GM18508 (cell line): ENCODE measurements around the gene NUBP2.

Experiments
- ATAC-seq: cut with Tn5 transposase; IDR thresholded peaks from one replicate; pipeline ENCODE4 v1.9.1; 2021; ENCODE audit warnings: moderate number of reproducible peaks; ENCODE audit not compliant: insufficient read depth, unreplicated experiment

NUBP2 gene, protein sequence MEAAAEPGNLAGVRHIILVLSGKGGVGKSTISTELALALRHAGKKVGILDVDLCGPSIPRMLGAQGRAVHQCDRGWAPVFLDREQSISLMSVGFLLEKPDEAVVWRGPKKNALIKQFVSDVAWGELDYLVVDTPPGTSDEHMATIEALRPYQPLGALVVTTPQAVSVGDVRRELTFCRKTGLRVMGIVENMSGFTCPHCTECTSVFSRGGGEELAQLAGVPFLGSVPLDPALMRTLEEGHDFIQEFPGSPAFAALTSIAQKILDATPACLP

DNA sequence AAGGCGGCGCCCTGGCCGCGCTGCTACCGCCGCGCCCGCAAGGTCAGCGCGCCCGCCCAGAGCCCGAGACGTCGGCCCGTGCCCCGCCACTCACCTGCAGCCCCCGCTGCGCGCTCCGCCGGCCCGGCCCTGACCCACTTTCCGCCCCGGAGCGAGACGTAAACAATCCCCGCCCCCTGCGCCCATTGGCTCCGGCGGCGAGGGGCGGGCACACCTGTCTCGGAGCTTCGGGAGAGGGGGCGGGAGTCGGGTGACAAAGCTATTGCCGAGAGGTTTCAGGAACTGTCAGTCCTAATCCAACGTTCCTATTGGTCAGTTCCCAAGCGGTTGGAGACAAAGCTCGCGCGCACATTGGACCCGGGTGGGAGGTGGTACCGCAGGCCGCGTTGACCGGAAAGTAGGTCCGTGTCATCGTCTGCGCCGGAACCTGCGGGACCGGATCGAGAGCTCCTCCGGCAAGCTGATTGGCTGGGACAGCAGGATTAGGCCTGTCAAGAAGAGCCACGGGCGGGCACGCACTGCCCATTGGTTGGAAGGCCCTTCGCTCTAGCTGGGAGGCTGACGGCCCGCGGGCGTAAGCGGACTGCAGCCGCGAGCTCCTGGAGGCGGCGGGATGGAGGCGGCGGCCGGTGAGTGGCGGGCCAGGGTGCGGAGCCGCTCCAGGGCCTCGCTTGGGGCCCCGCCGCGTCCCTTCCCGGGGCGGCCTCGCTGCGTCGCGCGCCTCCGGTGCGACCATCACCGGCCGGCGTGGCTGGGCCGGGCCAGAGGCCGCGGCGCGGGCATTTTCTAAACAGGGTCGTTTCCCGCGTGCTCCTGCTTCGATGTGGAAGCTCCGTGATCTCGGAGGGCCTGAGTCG, at the start of gene NUBP2, which contains the start of gene SPSB3:
Gene NUBP2, plus strand, starts transcription at position 553 of the 857 bp plus-strand sequence. Its CDS starts 61 bp downstream, at position 614.
Gene SPSB3, minus strand, starts transcription at position 164 of the 857 bp plus-strand sequence. CDS start 1,088 bp downstream, outside the sequence.
- peak; percentile 78 for ATAC-seq

DNA sequence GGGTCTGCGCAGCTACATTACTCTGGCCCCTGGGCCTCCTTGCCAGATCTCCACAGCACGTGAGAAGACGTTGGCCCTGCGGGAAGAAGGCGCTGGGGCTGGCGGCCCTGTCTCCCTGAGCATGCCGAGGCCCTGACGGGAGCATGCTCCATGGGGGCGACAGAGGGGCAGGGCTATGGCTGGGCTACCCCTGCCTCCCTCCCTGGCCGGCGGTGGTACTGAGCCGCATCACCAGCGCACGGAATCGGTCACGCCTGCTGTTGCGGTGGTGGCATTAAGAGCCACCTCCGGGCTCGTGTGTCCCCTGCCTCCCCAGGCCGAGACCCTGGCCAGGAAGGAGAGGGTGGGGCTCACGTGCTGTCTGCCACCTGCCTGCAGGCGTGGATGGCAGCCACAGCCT, 48.6 kb upstream of the NUBP2 start:
- ATAC-seq, result no peak

- no peak for ATAC-seq
Observed at GRCh38 chr16:1734816-1735215, 47.9 kb upstream of the NUBP2 start.

DNA sequence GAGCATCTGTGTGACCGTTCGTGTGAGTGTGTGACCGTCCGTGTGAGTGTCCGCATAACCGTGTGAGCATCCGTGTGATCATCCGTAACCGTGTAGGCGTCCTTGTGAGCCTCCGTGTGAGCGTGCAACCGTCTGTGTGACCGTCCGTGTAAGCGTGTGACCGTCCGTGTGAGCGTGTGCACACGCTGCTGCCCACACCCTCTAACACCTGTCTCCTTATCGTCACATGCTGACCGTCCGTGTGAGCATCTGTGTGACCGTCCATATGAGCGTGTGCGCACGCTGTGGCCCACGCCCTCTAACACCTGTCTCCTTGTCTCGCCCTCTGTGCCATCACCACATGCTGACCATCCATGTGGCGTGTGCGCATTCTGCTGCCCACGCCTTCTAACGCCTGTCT, 42.5 kb upstream of the NUBP2 start:
- ATAC-seq, result no peak

GRCh38 chr16:1740781-1741490, 41.8 kb upstream of the NUBP2 start:
- no peak for ATAC-seq

- no peak for ATAC-seq
Observed at GRCh38 chr16:1741553-1742165, 41.1 kb upstream of the NUBP2 start.

- ATAC-seq, result no peak
Observed at GRCh38 chr16:1743376-1744337, 39.1 kb upstream of the NUBP2 start.

DNA sequence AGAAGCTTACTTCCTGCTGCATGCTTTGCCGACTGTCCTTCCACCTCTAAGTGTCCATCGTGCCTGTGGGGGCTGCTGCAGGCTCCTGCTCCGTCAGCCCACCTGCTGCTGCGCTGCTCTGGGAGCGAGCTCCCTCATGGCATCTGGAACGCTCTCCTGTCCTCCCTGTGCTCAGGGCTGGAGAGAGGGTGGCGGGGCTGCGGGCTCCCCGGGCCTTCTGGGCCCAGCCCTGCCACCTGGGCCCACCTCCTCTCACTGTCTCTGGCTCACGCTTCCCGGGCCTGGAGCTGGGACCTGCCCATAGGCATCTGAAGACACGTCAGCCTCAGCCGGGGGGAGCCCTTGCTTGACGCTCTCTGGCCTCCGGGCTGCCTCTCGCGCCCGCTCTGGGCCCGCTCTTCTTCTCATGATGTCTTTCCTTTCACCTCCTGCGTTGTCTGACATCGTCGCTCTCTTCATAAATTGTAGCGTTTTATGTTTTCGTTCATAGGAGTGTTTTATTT, 38.4 kb upstream of the NUBP2 start:
- ATAC-seq, result no peak

DNA sequence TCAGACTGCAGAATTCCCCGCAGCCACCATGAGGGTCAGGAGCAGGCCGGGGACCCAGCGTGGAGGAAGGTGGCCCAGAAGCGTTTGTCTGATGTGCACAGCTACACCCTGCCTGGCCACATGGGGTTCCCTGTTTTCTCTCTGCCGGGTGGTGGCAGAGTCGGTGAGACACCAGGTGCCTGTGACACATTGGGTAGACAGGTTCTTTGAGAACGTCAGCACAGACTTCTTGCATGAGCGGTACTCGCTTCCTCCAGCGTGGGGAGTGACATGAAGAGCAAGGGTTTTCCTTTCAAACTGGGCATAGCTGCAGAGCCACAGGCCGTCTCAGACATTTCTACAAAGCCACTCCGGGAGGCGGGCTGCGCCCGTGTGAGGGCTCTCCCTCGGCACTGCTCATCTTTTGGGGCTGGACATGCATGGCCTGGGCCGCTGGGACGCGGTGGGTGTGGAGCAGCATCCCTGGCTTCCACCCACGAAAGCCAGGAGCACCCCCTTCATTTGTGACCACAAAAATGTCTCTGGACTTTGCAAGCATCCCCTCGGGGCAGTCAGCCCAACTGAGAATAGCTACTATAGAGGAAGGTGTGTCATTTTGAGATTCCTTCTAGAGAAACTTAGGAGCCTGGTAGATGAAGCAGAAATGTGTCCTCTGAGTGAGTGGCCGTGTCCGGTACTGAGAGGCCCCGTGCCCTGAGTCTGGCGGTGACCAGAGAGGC, 37.4 kb upstream of the NUBP2 start:
- no peak for ATAC-seq

DNA sequence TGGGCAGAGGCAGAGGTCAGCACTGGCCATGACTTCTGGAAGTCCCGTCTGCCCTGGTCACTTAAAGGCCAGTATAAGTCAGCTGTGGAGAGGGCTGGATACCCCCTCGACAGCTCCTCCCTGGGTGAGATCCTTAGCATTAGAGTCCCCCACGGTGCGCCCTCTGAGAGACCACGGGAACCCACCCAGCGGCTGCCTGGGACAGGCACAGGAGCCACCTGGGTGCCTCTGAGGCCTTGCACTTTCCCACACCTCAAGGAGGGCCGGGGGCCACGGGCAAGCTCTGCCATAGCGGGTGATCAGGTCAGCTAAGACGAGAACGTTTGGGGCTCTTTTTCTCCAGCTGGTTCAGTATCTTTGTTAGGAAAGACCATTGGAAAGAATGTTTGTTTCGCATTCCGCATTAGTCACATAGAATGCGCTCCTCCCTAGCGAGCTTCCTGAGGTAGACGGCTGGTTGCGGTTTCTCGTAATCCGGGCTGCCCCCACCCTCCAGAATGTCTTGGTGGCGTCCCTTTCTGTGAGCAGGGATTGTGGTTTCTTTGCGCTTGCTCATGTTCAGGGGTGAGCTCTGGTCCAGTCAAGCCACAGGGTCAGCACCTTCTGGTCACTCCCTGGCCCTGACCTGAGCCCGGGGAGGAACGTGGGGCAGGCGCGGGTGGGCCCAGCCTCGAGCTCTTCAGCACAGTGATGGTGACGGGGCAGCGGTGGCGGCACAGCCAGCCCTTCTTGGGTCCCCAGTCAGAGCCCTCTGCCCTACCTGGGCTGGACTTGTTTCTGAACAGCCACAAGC, 36.7 kb upstream of the NUBP2 start:
- no peak for ATAC-seq

GRCh38 chr16:1746693-1747195, 36.0 kb upstream of the NUBP2 start:
- ATAC-seq, result no peak

DNA sequence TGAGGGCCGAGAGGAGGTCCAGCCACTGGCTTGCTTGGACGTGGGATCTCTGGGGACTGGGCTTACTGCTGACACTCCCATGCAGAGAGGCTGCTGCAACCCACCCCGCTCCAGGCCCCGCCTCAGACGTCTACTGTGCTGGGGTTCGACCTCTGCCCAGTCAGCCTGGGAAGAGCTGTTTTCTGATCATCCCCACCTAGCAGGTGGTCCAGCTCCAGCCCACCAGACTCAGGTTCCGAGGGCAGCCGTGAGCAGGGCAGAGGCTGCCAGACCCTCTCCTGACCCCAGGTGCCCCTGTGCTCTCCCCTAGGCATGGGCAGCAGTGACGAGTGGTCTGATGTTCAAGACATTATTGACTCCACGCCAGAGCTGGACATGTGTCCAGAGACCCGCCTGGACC, 34.8 kb upstream of the NUBP2 start:
- no peak for ATAC-seq

DNA sequence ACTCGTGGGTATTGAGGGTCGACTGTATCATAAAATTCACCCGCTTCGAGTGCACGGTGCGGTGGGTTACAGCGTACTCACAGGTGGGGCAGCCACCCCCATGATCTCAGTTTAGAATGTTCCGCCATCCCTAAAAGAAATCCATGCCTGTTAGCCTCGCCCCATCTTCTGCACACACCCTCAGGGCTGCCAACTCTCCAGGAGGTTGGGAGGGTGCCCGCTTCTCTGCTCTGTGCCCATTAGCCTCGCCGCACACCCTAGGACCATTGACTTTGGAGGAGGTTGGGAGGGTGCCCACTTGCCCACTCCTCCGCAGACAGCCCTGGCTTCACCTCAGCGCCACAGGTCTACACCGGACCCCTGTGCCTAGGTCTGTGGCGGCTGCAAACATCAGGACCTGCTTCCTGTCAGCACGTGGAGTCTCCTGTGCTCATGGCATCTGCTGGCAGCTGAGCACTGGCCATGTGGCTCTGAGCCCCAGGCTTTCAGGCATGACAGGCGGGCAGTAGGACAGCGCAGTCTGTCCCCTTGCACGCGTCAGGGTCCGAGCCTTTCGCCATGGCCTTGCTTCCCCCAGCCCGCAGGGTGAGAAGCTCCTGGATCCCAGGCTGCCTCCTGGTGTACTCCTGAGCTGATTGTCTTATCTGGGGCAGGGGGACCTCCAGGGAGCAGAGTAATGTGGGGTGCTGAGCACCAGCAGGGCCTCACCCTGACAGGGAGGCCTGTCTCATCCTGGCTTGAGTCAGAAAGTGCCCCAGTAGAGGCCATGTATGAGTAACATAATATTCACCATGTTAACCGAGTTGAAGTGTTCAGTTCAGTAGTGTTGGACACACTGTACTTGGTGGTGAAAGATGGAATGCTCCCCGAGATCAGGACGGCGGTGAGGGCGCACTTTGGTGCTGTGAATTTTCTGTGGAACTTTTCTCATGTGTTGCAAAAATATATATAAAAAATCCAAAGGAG, 33.3 kb upstream of the NUBP2 start:
- no peak for ATAC-seq

GRCh38 chr16:1751946-1752345, 30.8 kb upstream of the NUBP2 start:
- ATAC-seq, result no peak

DNA sequence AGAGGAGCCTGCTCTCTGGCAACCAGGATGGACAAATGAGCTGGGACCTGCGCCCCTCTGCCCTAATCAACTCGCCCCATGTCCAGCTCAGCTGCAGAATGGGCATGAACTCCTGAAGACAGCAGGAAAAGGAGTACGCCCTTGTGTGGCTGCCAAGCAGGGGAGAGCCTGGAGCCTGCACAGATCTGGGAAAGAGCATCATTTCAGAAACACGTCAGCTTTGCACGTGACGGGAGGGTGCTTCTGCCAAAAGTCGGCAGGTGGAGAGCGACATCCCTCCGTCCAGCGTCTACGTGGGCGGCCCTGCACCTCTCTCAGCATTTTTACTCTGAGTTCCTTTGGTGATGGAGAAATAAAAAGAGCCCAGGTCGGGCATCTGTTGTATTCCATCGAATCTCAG, 29.9 kb upstream of the NUBP2 start:
- no peak for ATAC-seq

GRCh38 chr16:1754204-1754603, 28.6 kb upstream of the NUBP2 start:
- no peak for ATAC-seq
